Measurements from ENCODE around the gene MLLT10.

Gene MLLT10

DNA sequence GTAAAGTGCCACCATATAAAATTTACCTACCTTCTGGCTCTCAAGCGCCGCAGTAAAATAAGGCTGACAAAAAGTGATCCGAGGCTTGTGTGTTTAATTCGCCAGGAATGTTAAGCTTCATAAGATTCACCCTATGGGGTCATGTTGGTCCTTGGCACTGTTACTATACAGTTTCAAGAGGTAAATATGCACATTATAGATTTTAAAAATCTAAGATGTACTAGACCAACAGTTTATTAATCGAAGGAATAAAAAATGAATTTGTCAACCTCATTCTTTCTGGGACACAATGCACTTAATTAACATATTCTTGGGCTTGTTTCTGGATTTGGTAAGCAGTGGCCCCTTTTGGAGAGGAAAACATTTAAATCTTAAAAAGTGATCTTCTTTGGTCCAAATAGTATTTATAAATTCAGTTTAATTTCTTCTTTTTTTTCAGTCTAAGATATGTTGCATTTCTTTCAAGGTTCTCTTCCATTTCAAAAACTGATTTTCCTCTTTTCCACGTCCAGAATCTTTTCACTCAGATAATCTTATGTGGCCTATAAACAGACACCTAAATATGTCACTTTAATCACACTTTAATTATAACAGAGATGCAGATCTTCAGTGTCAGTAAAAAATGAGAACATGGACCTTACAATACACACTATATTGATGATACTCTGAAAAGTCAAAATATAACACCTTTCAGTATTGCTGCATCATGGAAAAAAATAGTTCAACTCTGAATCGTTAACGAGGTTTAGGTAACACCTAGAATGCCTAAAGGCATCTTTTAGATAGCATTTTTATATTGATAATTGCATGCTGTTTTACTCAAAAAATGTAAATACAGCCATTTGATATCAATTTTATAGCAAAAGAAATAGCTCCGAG lies 4.8 kb upstream of the MLLT10 start:
- H3K79me2 ChIP-seq = no peaks in the 10 kb centered on the region
- H3K27ac ChIP-seq = no peak overlapping the region
- no peak overlapping the region for H3K4me2 ChIP-seq (ENCODE audit: low read length)
- no peak overlapping the region for H3K4me3 ChIP-seq (ENCODE audit: low read depth, low read length)
- no peaks in the 10 kb centered on the region for H3K27me3 ChIP-seq (ENCODE audit: control insufficient read depth, insufficient read depth, low read length)
- H3K9ac ChIP-seq = no peak overlapping the region
- no peaks in the 10 kb centered on the region for H3K36me3 ChIP-seq (ENCODE audit: control insufficient read depth, insufficient read depth, low read length)
- no peaks in the 10 kb centered on the region for H3K9me3 ChIP-seq (ENCODE audit: control insufficient read depth, low read length)
- no peaks in the 10 kb centered on the region for H3K4me1 ChIP-seq
- TF ChIP-seq, protein P1, sequence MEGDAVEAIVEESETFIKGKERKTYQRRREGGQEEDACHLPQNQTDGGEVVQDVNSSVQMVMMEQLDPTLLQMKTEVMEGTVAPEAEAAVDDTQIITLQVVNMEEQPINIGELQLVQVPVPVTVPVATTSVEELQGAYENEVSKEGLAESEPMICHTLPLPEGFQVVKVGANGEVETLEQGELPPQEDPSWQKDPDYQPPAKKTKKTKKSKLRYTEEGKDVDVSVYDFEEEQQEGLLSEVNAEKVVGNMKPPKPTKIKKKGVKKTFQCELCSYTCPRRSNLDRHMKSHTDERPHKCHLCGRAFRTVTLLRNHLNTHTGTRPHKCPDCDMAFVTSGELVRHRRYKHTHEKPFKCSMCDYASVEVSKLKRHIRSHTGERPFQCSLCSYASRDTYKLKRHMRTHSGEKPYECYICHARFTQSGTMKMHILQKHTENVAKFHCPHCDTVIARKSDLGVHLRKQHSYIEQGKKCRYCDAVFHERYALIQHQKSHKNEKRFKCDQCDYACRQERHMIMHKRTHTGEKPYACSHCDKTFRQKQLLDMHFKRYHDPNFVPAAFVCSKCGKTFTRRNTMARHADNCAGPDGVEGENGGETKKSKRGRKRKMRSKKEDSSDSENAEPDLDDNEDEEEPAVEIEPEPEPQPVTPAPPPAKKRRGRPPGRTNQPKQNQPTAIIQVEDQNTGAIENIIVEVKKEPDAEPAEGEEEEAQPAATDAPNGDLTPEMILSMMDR (IDR thresholded peaks at IDR 0.05) = no peak
- H2AFZ ChIP-seq = no peak overlapping the region

DNA sequence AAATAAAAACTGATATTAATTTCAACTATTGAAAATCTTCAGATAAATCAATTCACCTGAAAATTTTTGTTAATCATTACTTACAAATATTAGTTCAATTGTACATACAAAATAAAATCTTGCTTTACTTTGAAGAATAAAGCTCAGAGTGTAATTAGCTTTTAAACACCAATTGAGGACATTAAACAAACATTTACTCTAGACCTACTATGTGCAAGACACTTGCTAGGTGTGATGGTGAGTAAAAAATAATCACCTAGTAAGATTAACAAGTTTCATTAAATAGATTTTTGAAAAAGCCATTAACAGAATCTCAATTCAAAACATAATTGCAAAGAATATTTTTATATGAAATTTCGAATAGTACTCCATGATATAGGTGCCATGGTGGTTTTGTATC lies 3.9 kb upstream of the MLLT10 start:
- H3K27ac ChIP-seq = no peak overlapping the region
- H3K4me1 ChIP-seq = no peaks in the 10 kb centered on the region
- no peak overlapping the region for H2AFZ ChIP-seq
- no peak overlapping the region for H3K9ac ChIP-seq
- TF ChIP-seq, protein P1 (IDR thresholded peaks at IDR 0.05) = no peak
- H3K36me3 ChIP-seq (ENCODE audit: control insufficient read depth, insufficient read depth, low read length) = no peaks in the 10 kb centered on the region
- no peaks in the 10 kb centered on the region for H3K79me2 ChIP-seq
- no peak overlapping the region for H3K4me2 ChIP-seq (ENCODE audit: low read length)
- H3K9me3 ChIP-seq (ENCODE audit: control insufficient read depth, low read length) = no peaks in the 10 kb centered on the region
- H3K27me3 ChIP-seq (ENCODE audit: control insufficient read depth, insufficient read depth, low read length) = no peaks in the 10 kb centered on the region
- H3K4me3 ChIP-seq (ENCODE audit: low read depth, low read length) = no peak overlapping the region

DNA sequence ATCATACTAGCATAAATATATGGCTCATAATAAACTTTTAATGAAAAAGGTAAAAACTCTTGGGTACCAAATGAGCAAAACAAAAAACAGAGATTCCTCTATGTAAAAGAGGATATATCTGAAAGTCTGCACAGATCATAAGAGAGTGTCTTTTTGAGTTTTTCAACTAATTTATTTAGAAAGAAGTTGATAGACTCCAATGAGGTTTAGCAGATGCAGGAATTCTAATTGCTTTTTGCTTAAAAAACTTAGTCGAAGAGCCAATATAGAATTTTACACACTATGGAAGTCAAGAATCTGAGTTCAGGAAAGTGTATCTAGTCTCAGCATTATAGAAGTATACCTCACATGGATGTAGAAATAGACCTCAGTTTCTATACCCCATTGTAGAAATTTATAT lies 3.4 kb upstream of the MLLT10 start:
- Histone ChIP-seq H2AFZ (no peak overlapping the region), H3K4me1 (no peaks in the 10 kb centered on the region), H3K4me3 (ENCODE audit: low read depth, low read length) (no peak overlapping the region), H3K9me3 (ENCODE audit: control insufficient read depth, low read length) (no peaks in the 10 kb centered on the region), H3K79me2 (no peaks in the 10 kb centered on the region), H3K27ac (no peak overlapping the region), H3K36me3 (ENCODE audit: control insufficient read depth, insufficient read depth, low read length) (no peaks in the 10 kb centered on the region), H3K27me3 (ENCODE audit: control insufficient read depth, insufficient read depth, low read length) (no peaks in the 10 kb centered on the region), H3K9ac (no peak overlapping the region), H3K4me2 (ENCODE audit: low read length) (no peak overlapping the region)
- TF ChIP-seq, protein P1 (IDR thresholded peaks at IDR 0.05) = no peak

DNA sequence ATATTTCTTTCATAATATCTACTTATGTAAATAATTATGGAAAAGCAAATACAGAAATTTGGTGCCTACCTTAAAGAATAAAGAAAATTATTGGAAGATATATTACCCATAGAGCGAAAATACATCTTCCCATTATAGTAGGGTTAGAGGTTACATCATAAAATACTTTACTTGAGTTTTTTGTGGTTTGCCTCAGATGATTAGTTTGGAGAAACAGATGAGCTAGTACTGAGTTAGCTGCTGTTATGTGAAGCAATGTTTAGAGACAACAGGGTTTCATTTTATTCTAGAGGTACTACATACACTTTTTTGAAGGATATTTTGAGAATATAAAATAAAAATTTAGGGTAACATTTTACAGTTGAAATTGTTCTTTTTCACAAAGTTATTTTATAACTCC lies 2.9 kb upstream of the MLLT10 start:
- Histone ChIP-seq H3K4me3 (ENCODE audit: low read depth, low read length) (no peak overlapping the region), H2AFZ (no peak overlapping the region), H3K4me2 (ENCODE audit: low read length) (no peak overlapping the region), H3K79me2 (no peaks in the 10 kb centered on the region), H3K27ac (no peak overlapping the region), H3K4me1 (no peaks in the 10 kb centered on the region), H3K36me3 (ENCODE audit: control insufficient read depth, insufficient read depth, low read length) (no peaks in the 10 kb centered on the region), H3K9ac (no peak overlapping the region), H3K27me3 (ENCODE audit: control insufficient read depth, insufficient read depth, low read length) (no peaks in the 10 kb centered on the region), H3K9me3 (ENCODE audit: control insufficient read depth, low read length) (no peaks in the 10 kb centered on the region)
- TF ChIP-seq, protein P1 (IDR thresholded peaks at IDR 0.05) = no peak
